Fibroblast of peridontal ligament (primary cell): ENCODE data around the gene INHBB.

ENCODE experiments used
- DNase-seq: peaks from one replicate; pipeline ENCODE4 v3.0.0-alpha.2; 2010; ENCODE audit errors: extremely low read depth

INHBB gene

GRCh38 chr2:120396861-120397811 lies 51.2 kb downstream of the INHBB start:
- DNase-seq: no peak

GRCh38 chr2:120398051-120398995 lies 52.4 kb downstream of the INHBB start:
- peak; percentile 27 for DNase-seq

GRCh38 chr2:120398996-120399888 lies 53.3 kb downstream of the INHBB start:
- DNase-seq: no peak

DNA sequence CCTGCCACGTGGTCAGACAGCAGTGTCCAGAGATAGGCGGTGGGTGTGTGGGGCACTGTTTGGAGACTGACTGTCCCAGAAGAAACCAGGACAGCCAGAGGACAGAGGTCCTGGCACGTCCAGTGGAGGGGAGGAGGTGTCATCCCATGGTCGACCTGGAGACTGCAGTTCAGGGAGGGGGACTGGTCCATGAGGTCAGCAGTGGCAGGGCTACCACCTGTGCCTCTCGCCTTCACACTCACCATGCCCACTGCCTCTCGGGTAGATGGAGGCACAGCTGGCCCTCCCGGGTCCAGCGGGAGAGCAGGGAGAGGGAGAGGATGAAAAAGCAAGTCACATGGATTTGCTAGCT lies 53.9 kb downstream of the INHBB start:
- DNase-seq: no peak

- no peak for DNase-seq
Observed at GRCh38 chr2:120400551-120400950, 54.6 kb downstream of the INHBB start.
